ENCODE data around the gene P2RX3.

Gene P2RX3

DNA sequence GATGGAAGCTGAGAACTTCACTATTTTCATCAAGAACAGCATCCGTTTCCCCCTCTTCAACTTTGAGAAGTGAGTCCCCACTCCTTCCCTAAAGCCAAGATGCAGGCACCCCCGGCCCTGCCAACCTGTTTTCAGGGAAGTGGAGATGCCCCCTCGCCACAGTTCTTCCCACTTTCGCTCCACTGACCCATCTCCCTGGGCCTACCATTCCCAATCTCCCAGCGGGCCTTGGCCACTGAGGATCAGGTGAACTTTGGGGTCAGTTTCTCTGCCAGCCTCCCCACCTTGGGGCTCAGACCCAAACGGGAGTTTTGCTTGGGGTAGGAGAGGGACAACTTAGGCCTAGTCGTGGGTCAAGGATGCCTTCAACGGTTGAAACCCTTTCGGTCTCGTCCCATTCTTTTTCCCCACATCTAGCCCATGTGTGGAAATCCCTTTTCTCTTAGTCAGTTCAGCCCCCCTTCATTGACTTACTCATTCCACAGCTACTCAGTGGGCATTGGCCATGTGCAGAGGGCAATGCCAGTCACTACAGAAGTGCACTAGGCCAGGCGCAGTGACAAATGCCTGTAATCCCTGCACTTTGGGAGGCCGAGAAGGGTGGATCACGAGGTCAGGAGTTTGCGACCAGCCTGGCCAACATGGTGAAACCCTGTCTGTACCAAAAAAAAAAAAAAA lies 10.6 kb downstream of the P2RX3 start:
- H3K27ac ChIP-seq (ENCODE audit: low read depth, low read length, poor library complexity, severe bottlenecking): no peak overlapping the region
- no peaks in the 10 kb centered on the region; the same call in 1 of the 2 replicates for H3K27me3 ChIP-seq (ENCODE audit: insufficient read depth, low read length)
- no peaks in the 10 kb centered on the region for H4K20me1 ChIP-seq (ENCODE audit: insufficient read depth, low read length)
- H3K79me2 ChIP-seq (ENCODE audit: insufficient read depth, low read length): no peaks in the 10 kb centered on the region
- no peaks in the 10 kb centered on the region for H3K4me1 ChIP-seq (ENCODE audit: insufficient read depth, low read length, severe bottlenecking)
- no peak overlapping the region for H3K9ac ChIP-seq (ENCODE audit: low read length)
- H3K4me3 ChIP-seq (ENCODE audit: low read depth, low read length, poor library complexity, severe bottlenecking): no peak overlapping the region
- H3K36me3 ChIP-seq (ENCODE audit: insufficient read depth, low read length): no peaks in the 10 kb centered on the region
- peaks cover 5% of the 10 kb centered on the region; the same call in 1 of the 2 replicates for H3K9me3 ChIP-seq (ENCODE audit: low read length)
- H3K9me2 ChIP-seq (ENCODE audit: low read depth, low read length): no peaks in the 10 kb centered on the region
- no peak overlapping the region for H2AFZ ChIP-seq (ENCODE audit: low read length)
- H3K4me2 ChIP-seq (ENCODE audit: low read length): no peak overlapping the region
- H3F3A ChIP-seq (ENCODE audit: insufficient read depth, low read length): no peaks in the 10 kb centered on the region
- TF ChIP-seq EZH2 (IDR thresholded peaks at IDR 0.05; ENCODE audit: borderline replicate concordance, low read length): no peak
- TF ChIP-seq, protein P1, sequence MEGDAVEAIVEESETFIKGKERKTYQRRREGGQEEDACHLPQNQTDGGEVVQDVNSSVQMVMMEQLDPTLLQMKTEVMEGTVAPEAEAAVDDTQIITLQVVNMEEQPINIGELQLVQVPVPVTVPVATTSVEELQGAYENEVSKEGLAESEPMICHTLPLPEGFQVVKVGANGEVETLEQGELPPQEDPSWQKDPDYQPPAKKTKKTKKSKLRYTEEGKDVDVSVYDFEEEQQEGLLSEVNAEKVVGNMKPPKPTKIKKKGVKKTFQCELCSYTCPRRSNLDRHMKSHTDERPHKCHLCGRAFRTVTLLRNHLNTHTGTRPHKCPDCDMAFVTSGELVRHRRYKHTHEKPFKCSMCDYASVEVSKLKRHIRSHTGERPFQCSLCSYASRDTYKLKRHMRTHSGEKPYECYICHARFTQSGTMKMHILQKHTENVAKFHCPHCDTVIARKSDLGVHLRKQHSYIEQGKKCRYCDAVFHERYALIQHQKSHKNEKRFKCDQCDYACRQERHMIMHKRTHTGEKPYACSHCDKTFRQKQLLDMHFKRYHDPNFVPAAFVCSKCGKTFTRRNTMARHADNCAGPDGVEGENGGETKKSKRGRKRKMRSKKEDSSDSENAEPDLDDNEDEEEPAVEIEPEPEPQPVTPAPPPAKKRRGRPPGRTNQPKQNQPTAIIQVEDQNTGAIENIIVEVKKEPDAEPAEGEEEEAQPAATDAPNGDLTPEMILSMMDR (IDR thresholded peaks at IDR 0.05; ENCODE audit: low read length): no peak

DNA sequence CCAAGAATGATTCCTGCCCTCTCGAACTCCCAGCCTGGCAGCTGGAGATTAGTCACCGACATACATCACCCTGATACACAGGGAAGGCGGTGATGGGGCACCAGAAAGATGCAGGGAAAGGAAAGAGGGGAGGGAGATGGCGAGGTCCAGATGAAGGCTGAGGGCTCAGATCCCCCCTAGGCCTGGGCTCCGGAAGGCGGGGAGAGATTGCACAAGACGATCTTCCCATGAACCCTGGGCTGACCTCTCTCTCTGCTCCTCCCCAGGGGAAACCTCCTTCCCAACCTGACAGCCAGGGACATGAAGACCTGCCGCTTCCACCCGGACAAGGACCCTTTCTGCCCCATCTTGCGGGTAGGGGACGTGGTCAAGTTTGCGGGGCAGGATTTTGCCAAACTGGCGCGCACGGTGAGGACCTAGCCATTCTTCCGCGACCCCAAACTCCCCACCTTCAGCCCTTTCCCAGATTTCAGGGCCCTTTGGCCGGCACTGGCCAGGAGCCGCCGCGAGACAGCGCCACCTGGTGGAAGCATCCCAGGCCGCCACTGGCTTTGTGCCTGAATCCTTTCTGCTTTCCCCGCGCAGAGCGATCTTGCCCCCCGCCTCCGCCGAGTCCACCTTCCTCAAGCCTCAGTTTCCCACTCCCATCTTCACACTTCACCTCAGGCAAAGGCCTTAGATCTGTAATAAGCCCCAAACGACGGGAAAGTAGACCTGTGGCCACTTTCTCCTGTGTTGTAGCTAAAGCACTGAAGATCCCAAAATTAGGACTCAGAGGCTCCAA lies 11.5 kb downstream of the P2RX3 start:
- H3K4me2 ChIP-seq (ENCODE audit: low read length): no peak overlapping the region

DNA sequence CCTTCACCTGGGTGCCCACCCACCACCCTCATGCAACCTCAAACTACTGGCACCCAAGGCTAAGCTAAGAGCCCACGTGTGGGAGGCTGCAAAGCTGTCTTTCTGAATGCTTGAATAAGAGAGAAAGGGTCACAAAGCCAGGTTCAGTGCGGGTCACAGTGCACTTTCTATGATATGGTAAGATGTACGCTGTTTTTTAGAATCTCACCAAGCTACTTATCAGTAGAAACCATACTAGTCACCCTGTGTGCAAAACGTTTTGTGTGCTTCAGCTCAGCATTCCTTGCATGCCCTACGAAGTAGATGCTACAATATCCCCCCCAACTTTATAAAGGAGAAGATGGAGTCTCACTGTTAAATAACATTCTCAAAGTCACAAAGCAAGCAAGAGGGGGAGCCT lies 14.9 kb downstream of the P2RX3 start:
- H3K4me2 ChIP-seq (ENCODE audit: low read length): no peak overlapping the region

More for the DNA sequence above, 11.5 kb downstream of the P2RX3 start:
- Histone ChIP-seq H3F3A (ENCODE audit: insufficient read depth, low read length) (no peaks in the 10 kb centered on the region), H2AFZ (ENCODE audit: low read length) (no peak overlapping the region), H3K9ac (ENCODE audit: low read length) (no peak overlapping the region), H3K27me3 (ENCODE audit: insufficient read depth, low read length) (no peaks in the 10 kb centered on the region; the same call in 1 of the 2 replicates), H3K79me2 (ENCODE audit: insufficient read depth, low read length) (no peaks in the 10 kb centered on the region), H3K4me3 (ENCODE audit: low read depth, low read length, poor library complexity, severe bottlenecking) (no peak overlapping the region), H3K9me3 (ENCODE audit: low read length) (peaks cover 5% of the 10 kb centered on the region; the same call in 1 of the 2 replicates), H4K20me1 (ENCODE audit: insufficient read depth, low read length) (no peaks in the 10 kb centered on the region), H3K27ac (ENCODE audit: low read depth, low read length, poor library complexity, severe bottlenecking) (no peak overlapping the region), H3K9me2 (ENCODE audit: low read depth, low read length) (no peaks in the 10 kb centered on the region), H3K36me3 (ENCODE audit: insufficient read depth, low read length) (no peaks in the 10 kb centered on the region), H3K4me1 (ENCODE audit: insufficient read depth, low read length, severe bottlenecking) (no peaks in the 10 kb centered on the region)
- TF ChIP-seq, protein P1 (IDR thresholded peaks at IDR 0.05; ENCODE audit: low read length): peak; percentile 77
- no peak for TF ChIP-seq EZH2 (IDR thresholded peaks at IDR 0.05; ENCODE audit: borderline replicate concordance, low read length)

More for the DNA sequence above, 14.9 kb downstream of the P2RX3 start:
- Histone ChIP-seq H3K27ac (ENCODE audit: low read depth, low read length, poor library complexity, severe bottlenecking) (no peak overlapping the region), H3K9me3 (ENCODE audit: low read length) (peaks cover 5% of the 10 kb centered on the region; the same call in 1 of the 2 replicates), H3F3A (ENCODE audit: insufficient read depth, low read length) (no peaks in the 10 kb centered on the region), H3K36me3 (ENCODE audit: insufficient read depth, low read length) (no peaks in the 10 kb centered on the region), H3K79me2 (ENCODE audit: insufficient read depth, low read length) (no peaks in the 10 kb centered on the region), H3K9me2 (ENCODE audit: low read depth, low read length) (no peaks in the 10 kb centered on the region), H2AFZ (ENCODE audit: low read length) (no peak overlapping the region), H3K4me1 (ENCODE audit: insufficient read depth, low read length, severe bottlenecking) (no peaks in the 10 kb centered on the region), H3K9ac (ENCODE audit: low read length) (no peak overlapping the region), H3K27me3 (ENCODE audit: insufficient read depth, low read length) (no peaks in the 10 kb centered on the region; the same call in 1 of the 2 replicates), H3K4me3 (ENCODE audit: low read depth, low read length, poor library complexity, severe bottlenecking) (no peak overlapping the region), H4K20me1 (ENCODE audit: insufficient read depth, low read length) (no peaks in the 10 kb centered on the region)
- no peak for TF ChIP-seq EZH2 (IDR thresholded peaks at IDR 0.05; ENCODE audit: borderline replicate concordance, low read length)
- TF ChIP-seq, protein P1 (IDR thresholded peaks at IDR 0.05; ENCODE audit: low read length): no peak
